Trophoblast cell (in vitro differentiated cells and primary cell): ENCODE results near the gene UBR2.
"Not testable (repeated sequence)": the region's sequence is repeated elsewhere in the genome, so short reads cannot be mapped to it uniquely, and the experiment has no call there.

Source experiments
- DNase-seq, 2 donors: peaks; one replicate each; pipeline ENCODE4 v3.0.0-alpha.2; 2016
- H2AFZ ChIP-seq: 2 replicates; pipeline ENCODE4 v1.6.1; 2013; ENCODE audit warnings: low read length, moderate library complexity, mild to moderate bottlenecking; ENCODE audit not compliant: insufficient read depth, poor library complexity
- H2AK5ac ChIP-seq: 2 replicates; pipeline ENCODE4 v1.6.1; 2013; ENCODE audit warnings: mild to moderate bottlenecking, low read length
- H2BK120ac ChIP-seq: 2 replicates; pipeline ENCODE4 v1.6.1; 2013; ENCODE audit warnings: low read length, mild to moderate bottlenecking, moderate library complexity; ENCODE audit not compliant: insufficient read depth, poor library complexity
- H2BK12ac ChIP-seq: 2 replicates; pipeline ENCODE4 v1.6.1; 2013; ENCODE audit warnings: mild to moderate bottlenecking, low read length, moderate library complexity
- H2BK5ac ChIP-seq: 2 replicates; pipeline ENCODE4 v1.6.1; 2013; ENCODE audit warnings: low read length, low read depth, moderate library complexity, mild to moderate bottlenecking; ENCODE audit not compliant: poor library complexity
- H3K14ac ChIP-seq: 2 replicates; pipeline ENCODE4 v1.6.1; 2013; ENCODE audit warnings: mild to moderate bottlenecking, low read length
- H3K18ac ChIP-seq: 2 replicates; pipeline ENCODE4 v1.6.1; 2013; ENCODE audit warnings: mild to moderate bottlenecking, low read length
- H3K23ac ChIP-seq: 2 replicates; pipeline ENCODE4 v1.6.1; 2013; ENCODE audit warnings: low read length
- H3K27ac ChIP-seq: 2 replicates; pipeline ENCODE4 v1.5.1; 2013; ENCODE audit warnings: low read depth, mild to moderate bottlenecking, inconsistent platforms, low read length, moderate library complexity
- H3K27me3 ChIP-seq: 2 replicates; pipeline ENCODE4 v1.6.1; 2013; ENCODE audit warnings: inconsistent platforms, mild to moderate bottlenecking, low read length, moderate library complexity; ENCODE audit not compliant: insufficient read depth
- H3K36me3 ChIP-seq, 2 experiments: 1 replicate in 1 of 2; 2 replicates in 1 of 2; pipeline ENCODE4 v1.6.1; 2013; ENCODE audit warnings: low read length in 2 of 2, mild to moderate bottlenecking in 2 of 2, moderate library complexity in 1 of 2; ENCODE audit not compliant: insufficient read depth in 2 of 2, control insufficient read depth in 1 of 2
- H3K4ac ChIP-seq: 2 replicates; pipeline ENCODE4 v1.6.1; 2013; ENCODE audit warnings: low read depth, mild to moderate bottlenecking, low read length, moderate library complexity
- H3K4me1 ChIP-seq, 2 experiments: 1 replicate in 1 of 2; 2 replicates in 1 of 2; pipeline ENCODE4 v1.6.1; 2013; ENCODE audit warnings: low read length in 2 of 2, mild to moderate bottlenecking in 2 of 2, moderate library complexity in 1 of 2; ENCODE audit not compliant: insufficient read depth in 2 of 2, control insufficient read depth in 1 of 2
- H3K4me2 ChIP-seq: 2 replicates; pipeline ENCODE4 v1.6.1; 2013; ENCODE audit warnings: inconsistent platforms, mild to moderate bottlenecking, low read length, moderate library complexity
- H3K4me3 ChIP-seq: 2 replicates; pipeline ENCODE4 v1.5.1; 2013; ENCODE audit warnings: mild to moderate bottlenecking, low read depth, low read length, inconsistent platforms
- H3K79me1 ChIP-seq: one replicate; pipeline ENCODE4 v1.6.1; 2013; ENCODE audit warnings: low read length
- H3K79me2 ChIP-seq: 2 replicates; pipeline ENCODE4 v1.6.1; 2013; ENCODE audit warnings: low read length, mild to moderate bottlenecking; ENCODE audit not compliant: control insufficient read depth, insufficient read depth, poor library complexity
- H3K9ac ChIP-seq: 2 replicates; pipeline ENCODE4 v1.6.1; 2013; ENCODE audit warnings: mild to moderate bottlenecking, low read length
- H3K9me3 ChIP-seq: 2 replicates; pipeline ENCODE4 v1.6.1; 2013; ENCODE audit warnings: low read depth, mild to moderate bottlenecking, control low read depth, inconsistent platforms, low read length; ENCODE audit not compliant: insufficient read depth
- H4K12ac ChIP-seq: 2 replicates; pipeline ENCODE4 v1.6.1; 2013; ENCODE audit warnings: low read depth, mild to moderate bottlenecking, low read length, moderate library complexity
- H4K8ac ChIP-seq: 2 replicates; pipeline ENCODE4 v1.6.1; 2013; ENCODE audit warnings: low read depth, mild to moderate bottlenecking, low read length, moderate library complexity
- H4K91ac ChIP-seq: one replicate; pipeline ENCODE4 v1.6.1; 2013; ENCODE audit warnings: low read depth, mild to moderate bottlenecking, low read length, moderate library complexity
- WGBS: extraction: QIAGEN DNeasy Blood & Tissue Kit; methylation state at CpG from one replicate; pipeline ENCODE4 v1.1.7; 2013; ENCODE audit warnings: missing lambda C conversion rate; ENCODE audit not compliant: insufficient read length, insufficient coverage; ENCODE audit errors: extremely low coverage; 5-methylcytosine and 5-hydroxymethylcytosine counted together

The UBR2 gene

DNA sequence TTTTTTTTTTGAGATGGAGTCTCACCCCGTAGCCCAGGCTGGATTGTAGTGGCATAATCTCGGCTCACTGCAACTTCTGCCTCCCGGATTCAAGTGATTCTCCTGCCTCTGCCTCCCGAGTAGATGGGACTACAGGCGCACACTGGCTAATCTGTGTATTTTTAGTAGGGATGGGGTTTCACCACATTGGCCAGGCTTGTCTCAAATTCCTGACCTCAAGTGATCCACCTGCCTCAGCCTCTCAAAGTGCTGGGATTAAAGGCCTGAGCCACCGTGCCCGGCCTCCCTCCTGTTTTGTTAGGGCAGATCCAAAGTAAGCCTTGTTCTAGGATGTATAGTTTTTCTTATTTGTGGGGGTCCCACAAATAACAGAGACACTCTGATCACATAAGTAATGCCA lies 12.7 kb downstream of the UBR2 start:
- H2AK5ac ChIP-seq, H3K27me3 ChIP-seq, H3K18ac ChIP-seq, H4K12ac ChIP-seq, H3K9ac ChIP-seq, DNase-seq, H3K4me3 ChIP-seq, H2BK5ac ChIP-seq, H3K79me1 ChIP-seq, H3K4ac ChIP-seq, H3K79me2 ChIP-seq, H3K4me1 ChIP-seq, H3K14ac ChIP-seq, H3K23ac ChIP-seq, H3K36me3 ChIP-seq, H2BK120ac ChIP-seq, H4K8ac ChIP-seq, H2AFZ ChIP-seq, H3K4me2 ChIP-seq, H4K91ac ChIP-seq, H3K27ac ChIP-seq, H3K9me3 ChIP-seq, H2BK12ac ChIP-seq: not testable (repeated sequence)
- WGBS, result no CpG with 5 or more reads among the region's 7 CpGs

DNA sequence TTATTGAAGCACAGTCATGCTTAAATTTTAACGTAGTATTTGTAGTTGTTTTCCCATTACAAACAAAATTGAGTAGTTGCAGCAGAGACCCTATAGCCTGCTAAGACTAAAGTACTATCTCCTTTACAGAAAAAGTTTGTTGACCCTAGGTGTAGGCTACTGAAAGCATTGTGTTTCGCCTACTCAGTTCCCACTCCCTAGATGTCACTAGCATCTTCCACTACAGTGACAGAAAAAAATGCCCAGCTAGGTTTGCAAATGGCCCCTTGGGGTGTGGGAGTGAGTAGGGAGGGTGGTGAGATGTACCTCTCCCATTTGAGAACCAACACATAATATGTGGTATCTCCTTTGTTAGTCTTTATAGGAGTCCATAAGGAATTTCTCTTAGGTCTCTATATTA lies 34.5 kb downstream of the UBR2 start:
- H2AFZ ChIP-seq, result no peak overlapping the region
- H3K4ac ChIP-seq, result no peak overlapping the region
- WGBS, result no CpG with 5 or more reads among the region's 2 CpGs
- no peak overlapping the region for H3K27ac ChIP-seq
- H3K14ac ChIP-seq, result no peak overlapping the region
- no peak overlapping the region for H2BK5ac ChIP-seq
- no peak overlapping the region for H4K8ac ChIP-seq
- no peak overlapping the region for H2BK120ac ChIP-seq
- H3K9ac ChIP-seq, result no peak overlapping the region
- H3K4me1 ChIP-seq, result no peaks in the 10 kb centered on the region
- no peaks in the 10 kb centered on the region for H3K79me1 ChIP-seq
- no peak for DNase-seq
- peak overlapping the region; percentile 87 for H4K12ac ChIP-seq
- no peaks in the 10 kb centered on the region for H3K9me3 ChIP-seq
- H3K79me2 ChIP-seq, result no peaks in the 10 kb centered on the region
- H3K18ac ChIP-seq, result no peak overlapping the region
- no peak overlapping the region for H2AK5ac ChIP-seq
- no peak overlapping the region for H3K23ac ChIP-seq
- H3K36me3 ChIP-seq, result peaks cover 2 to 3% of the 10 kb centered on the region in 2 experiments
- no peaks in the 10 kb centered on the region for H3K27me3 ChIP-seq
- H4K91ac ChIP-seq, result no peak overlapping the region
- H2BK12ac ChIP-seq, result no peak overlapping the region
- H3K4me3 ChIP-seq, result no peak overlapping the region
- H3K4me2 ChIP-seq, result no peak overlapping the region

DNA sequence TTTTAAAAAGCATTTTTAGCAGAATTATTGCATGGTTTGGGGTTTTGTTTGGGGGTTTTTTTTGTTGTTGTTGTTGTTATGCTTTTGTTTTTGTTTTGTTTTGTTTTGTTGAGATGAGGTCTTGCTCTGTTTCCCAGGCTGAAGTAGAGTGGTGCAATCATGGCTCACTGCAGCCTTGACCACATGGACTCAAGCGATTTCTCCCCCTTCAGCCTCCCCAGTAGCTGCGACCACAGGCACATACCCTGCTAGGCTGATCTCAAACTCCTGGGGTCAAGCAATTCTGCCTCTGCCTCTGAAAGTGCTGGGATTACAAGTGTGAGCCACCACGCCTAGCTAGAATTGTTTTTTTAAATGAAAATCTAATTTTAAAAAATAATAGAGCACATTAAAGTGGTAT lies 35.7 kb downstream of the UBR2 start:
- H4K12ac ChIP-seq, result no peak overlapping the region
- no peak for DNase-seq

DNA sequence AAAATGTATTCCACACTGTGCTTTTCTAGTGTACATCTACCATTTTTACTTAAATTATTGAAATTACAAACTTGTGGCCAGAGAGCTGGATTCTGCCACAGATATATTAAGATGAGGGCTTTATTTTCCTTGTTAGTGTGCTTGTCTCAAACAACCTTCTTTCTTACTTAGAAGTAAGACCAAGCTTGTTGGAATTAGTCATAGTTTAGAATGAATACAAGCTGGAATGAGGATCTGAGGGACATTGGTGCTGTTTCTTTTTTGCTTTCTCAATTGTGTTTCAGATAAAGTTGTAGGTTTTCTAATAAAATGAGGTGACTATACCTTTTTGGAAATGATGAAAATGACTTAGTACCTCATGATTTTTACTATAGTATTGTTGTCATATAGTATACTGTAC lies 40.3 kb downstream of the UBR2 start:
- Histone ChIP-seq H3K27me3 (no peaks in the 10 kb centered on the region), H3K23ac (no peak overlapping the region), H3K4me3 (no peak overlapping the region), H2AFZ (no peak overlapping the region), H3K4me1 (no peaks in the 10 kb centered on the region), H3K36me3 (peaks cover 0 to 3% of the 10 kb centered on the region in 2 experiments), H4K91ac (no peak overlapping the region), H3K27ac (no peak overlapping the region), H3K79me1 (no peaks in the 10 kb centered on the region), H3K9ac (no peak overlapping the region), H4K12ac (no peak overlapping the region), H2BK120ac (no peak overlapping the region), H3K9me3 (no peaks in the 10 kb centered on the region), H3K4ac (no peak overlapping the region), H4K8ac (no peak overlapping the region), H3K79me2 (no peaks in the 10 kb centered on the region), H3K14ac (no peak overlapping the region), H3K18ac (no peak overlapping the region), H2BK12ac (no peak overlapping the region), H3K4me2 (no peak overlapping the region), H2AK5ac (no peak overlapping the region), H2BK5ac (no peak overlapping the region)
- DNase-seq, result no peak

More for the DNA sequence above, 35.7 kb downstream of the UBR2 start:
- no peak overlapping the region for H3K4me3 ChIP-seq
- no peaks in the 10 kb centered on the region for H3K79me2 ChIP-seq
- no peak overlapping the region for H4K8ac ChIP-seq
- no peak overlapping the region for H3K14ac ChIP-seq
- no peak overlapping the region for H3K27ac ChIP-seq
- H2BK120ac ChIP-seq, result no peak overlapping the region
- H3K23ac ChIP-seq, result no peak overlapping the region
- H3K27me3 ChIP-seq, result no peaks in the 10 kb centered on the region
- H2BK5ac ChIP-seq, result no peak overlapping the region
- no peak overlapping the region for H4K91ac ChIP-seq
- no peak overlapping the region for H2AK5ac ChIP-seq
- peaks cover 2 to 3% of the 10 kb centered on the region in 2 experiments for H3K36me3 ChIP-seq
- H3K9me3 ChIP-seq, result no peaks in the 10 kb centered on the region
- no peak overlapping the region for H2AFZ ChIP-seq
- H2BK12ac ChIP-seq, result no peak overlapping the region
- H3K4ac ChIP-seq, result no peak overlapping the region
- H3K18ac ChIP-seq, result no peak overlapping the region
- no peaks in the 10 kb centered on the region for H3K79me1 ChIP-seq
- H3K4me2 ChIP-seq, result no peak overlapping the region
- H3K4me1 ChIP-seq, result no peaks in the 10 kb centered on the region
- no peak overlapping the region for H3K9ac ChIP-seq
- no CpG with 5 or more reads among the region's 3 CpGs for WGBS
